ENCODE results near the gene PIK3IP1.

The PIK3IP1 gene

DNA sequence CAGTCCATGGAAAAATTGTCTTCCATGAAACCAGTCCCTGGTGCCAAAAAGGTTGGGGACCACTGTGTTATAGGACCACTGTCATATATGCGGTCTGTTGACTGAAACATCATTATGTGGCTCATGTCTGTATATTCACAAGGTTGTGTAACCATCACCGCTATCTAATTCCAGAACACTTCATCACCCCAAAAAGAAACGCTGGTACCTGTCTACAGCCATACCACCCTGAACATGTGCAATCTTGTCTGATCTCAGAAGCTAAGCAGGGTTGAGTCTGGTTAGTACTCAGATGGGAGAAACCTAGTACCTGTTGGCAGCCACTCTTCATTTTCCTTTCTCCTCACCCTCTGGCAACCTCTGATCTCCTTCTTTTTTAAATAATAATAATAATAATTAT is 12.9 kb upstream of the PIK3IP1 start:
- DNase-seq: no peak

DNA sequence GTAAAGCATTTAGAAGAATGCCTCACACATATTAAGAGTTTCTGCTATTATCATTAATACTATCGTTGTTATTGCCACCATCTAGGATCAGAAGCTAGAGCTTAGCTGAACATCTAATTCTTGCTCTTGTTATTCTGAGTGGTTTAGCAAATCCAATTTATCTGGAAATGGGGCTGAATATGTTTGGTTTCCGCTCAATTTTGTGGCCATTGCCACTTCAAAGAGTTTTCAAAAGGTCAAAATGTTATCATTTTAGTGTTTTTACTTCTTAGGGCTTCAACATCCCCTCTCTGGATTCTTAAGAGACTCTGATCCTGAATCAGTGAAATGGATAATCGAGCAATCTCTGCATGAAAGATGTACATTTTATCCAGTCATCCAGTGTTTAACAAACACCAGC is 10.2 kb upstream of the PIK3IP1 start:
- DNase-seq: no peak

- no peak for DNase-seq
Measured at GRCh38 chr22:31302006-31302405, 9.7 kb upstream of the PIK3IP1 start.

- no peak for DNase-seq
Measured at GRCh38 chr22:31300896-31301295, 8.6 kb upstream of the PIK3IP1 start.

GRCh38 chr22:31295831-31296657 is 3.8 kb upstream of the PIK3IP1 start:
- DNase-seq: no peak

- no peak for DNase-seq
Measured at GRCh38 chr22:31295360-31295759, 3.1 kb upstream of the PIK3IP1 start.

- DNase-seq: no peak
Measured at GRCh38 chr22:31291481-31292235, 630 bp downstream of the PIK3IP1 start.

GRCh38 chr22:31290494-31291471 is 1.5 kb downstream of the PIK3IP1 start:
- DNase-seq: peak; percentile 90

DNA sequence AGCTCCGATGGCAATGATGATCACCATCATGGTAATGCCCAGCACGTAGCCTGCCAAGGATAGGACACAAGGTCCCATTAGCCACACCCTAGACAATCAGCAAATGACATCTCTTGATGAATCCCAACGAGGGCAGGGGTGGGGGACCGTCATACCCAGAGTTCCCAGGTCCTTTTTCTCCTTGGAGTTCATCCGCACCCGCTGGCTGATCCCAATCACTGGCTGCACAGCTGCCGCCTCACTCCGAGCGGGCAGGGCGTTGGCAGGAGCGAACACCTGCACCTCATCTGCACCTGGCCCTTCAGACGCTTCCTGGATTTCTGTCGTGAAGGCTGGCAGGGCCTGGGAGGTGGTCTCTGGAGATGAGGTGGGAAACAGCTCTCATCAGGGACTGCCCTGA is 2.9 kb downstream of the PIK3IP1 start:
- peak; percentile 86 for DNase-seq

DNA sequence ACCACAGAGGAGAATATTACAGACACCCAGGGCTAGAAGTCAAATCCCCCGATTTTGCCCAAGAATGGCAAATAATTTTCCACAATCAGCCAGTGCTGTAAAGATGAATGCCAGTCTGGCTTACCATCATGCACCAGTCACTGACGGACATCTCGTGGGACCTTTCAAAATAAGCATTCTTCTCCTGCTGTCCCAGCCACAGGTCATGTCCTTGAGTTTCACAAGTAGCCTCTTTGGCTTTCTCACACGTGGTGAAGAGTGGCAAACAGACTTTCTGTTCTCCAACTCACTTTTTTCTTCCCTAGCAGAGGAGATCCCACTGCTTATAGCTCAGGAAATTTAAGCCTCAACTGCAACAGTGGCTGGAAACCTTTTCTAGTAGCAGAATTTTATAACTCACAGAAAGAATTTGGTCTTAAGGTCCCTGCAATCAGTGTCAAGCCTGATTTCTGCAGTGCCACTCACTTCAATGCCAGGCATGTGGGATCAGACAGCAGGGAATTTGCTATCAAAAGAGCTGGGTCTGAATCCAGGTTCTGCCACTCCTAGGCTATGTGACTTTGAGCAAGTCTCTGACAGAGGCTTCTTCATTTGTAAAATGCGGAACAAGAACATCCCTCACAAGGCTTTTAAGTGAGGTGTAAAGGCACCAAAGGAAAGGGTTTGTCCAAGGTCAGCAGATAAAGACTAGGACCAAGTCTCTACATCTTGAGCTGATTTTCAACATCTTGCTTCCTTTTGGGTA is 3.6 kb downstream of the PIK3IP1 start:
- DNase-seq: no peak

GRCh38 chr22:31287818-31288495 is 4.3 kb downstream of the PIK3IP1 start:
- DNase-seq: no peak

DNA sequence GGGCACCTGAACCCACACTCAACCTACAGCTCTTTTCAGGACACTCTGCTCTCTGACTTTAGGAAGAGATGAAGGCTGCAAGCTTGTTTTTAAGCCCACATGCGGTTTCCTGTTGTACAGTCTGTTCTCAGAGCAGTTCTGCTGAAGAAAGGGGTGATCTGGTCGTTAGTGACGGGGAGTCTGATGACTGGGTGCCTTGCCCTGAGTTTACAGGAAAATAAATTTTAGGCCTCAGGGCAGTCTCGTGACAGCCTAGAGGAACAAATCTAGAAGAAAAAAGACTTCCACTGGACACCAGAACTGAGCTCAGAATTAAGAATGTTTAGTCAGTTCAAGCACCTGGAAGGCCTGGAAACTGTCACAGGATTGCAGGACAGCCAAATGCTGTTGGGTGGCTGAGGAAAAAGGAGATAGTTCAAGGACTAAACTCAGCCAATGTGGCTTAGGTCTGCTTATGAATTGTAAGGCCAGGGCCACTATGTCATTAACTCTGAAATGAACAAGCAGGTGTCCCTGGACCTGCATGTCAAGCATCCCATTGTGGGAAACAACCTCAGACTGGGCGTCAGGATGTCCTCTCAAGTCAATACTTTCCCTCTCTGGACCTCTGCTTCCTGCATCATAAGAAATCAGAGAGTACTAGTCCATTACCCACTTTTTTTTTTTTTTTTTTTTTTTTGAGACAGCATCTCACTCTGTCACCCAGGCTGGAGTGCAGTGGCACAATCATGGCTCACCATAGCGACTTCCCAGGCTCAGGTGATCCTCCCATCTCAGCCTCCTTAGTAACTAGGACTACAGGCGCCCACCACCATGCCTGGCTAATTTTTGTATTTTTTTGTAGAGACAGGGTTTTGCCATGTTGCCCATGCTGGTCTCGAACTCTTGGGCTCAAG is 5.7 kb downstream of the PIK3IP1 start:
- DNase-seq: no peak

DNA sequence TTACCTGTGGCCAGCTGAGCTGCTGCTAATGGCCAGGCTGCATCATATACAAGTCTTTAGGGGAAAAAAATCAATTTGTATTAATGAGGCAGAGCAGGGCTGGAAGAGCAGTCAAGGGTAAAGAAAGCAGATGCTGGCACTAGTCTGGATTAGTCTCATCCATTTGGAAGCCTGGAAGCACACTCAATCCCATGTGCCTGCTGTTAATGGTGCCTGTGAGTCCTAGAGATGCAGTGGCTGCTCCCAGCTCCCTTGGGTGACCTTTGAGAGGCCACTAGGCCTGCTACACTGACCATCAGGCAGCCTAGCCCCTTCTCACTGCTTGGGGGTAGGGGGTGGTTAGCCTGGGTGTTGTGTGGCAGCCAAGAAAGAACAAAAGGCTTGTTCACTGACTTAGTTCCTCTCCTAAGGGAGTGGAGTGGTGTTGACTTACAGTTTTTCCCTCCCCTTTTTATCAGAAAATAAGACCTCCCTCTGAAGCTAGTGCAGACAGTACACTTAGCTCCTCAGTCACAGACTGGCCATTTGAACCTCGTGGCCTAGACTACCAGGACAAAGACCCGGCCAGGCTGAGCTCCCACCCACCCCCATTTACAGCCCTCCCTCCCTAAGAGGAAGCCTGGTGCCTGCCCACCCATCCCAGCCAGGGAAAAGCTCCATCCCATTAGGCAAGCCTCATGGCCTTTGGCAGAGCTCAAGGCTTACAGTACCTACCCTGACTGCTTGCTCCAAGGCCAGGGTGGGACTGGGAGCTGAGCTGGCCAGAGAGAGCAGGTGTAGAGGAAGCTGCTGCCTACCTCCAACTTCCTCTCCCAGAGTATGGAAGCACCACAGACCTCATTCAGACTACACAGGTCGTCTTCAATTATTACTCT is 7.8 kb downstream of the PIK3IP1 start:
- no peak for DNase-seq

DNA sequence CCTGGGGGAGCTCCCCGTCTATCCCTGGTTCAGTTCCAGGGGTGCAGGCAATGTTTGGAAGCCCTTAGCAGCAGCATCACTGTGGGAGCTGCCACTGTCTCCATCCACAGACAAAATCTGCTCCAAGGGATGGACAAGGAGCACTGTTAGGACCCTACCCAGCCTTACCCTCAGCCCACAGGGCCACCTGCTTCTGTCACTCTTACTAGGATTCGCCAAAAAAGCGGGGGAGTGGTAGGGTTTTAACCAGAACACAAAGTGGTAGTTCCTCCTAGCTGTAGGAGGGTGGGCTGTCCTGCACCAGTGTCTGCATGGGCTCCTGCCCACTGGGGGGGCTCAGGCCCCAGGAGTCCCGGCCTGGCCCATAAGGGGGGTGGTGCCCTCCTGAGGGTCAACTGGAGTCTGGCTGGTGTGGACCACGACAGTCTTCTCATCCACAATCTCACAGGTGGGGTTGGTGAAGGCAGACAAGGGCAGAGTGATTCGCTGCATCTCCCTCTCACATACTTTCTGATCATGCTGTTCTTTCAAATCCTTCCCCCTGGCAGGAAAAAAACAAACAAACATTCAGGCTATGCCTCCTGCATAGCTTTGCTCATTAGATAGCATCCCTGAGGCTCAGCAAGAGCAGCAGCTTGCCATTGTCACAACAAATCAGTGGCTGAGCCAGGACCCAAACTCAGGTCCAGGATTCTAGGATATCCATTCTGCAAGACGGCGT is 9.4 kb downstream of the PIK3IP1 start:
- no peak for DNase-seq

GRCh38 chr22:31281733-31282132 is 10.6 kb downstream of the PIK3IP1 start:
- DNase-seq: no peak

- DNase-seq: no peak
Measured at GRCh38 chr22:31279821-31280505, 12.3 kb downstream of the PIK3IP1 start.

DNA sequence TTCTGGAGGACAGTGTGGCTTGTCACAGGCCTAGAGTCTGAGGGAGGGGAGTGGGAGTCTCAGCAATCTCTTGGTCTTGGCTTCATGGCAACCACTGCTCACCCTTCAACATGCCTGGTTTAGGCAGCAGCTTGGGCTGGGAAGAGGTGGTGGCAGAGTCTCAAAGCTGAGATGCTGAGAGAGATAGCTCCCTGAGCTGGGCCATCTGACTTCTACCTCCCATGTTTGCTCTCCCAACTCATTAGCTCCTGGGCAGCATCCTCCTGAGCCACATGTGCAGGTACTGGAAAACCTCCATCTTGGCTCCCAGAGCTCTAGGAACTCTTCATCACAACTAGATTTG is 13.0 kb downstream of the PIK3IP1 start:
- DNase-seq: no peak

- DNase-seq: no peak
Measured at GRCh38 chr22:31278626-31279326, 13.5 kb downstream of the PIK3IP1 start.

Data from NCI-H510A (cell line).